Activated CD4-positive, alpha-beta T cell treated with anti-CD3 and anti-CD28 coated beads, Interleukin-2, amount 50 U/mL, for 4 hours (primary cell): Measurements from ENCODE around the gene RPAIN.

Experiments
- DNase-seq, 2 experiments: peaks; one replicate each; pipeline ENCODE4 v3.0.0-alpha.2; 2020

Gene RPAIN

DNA sequence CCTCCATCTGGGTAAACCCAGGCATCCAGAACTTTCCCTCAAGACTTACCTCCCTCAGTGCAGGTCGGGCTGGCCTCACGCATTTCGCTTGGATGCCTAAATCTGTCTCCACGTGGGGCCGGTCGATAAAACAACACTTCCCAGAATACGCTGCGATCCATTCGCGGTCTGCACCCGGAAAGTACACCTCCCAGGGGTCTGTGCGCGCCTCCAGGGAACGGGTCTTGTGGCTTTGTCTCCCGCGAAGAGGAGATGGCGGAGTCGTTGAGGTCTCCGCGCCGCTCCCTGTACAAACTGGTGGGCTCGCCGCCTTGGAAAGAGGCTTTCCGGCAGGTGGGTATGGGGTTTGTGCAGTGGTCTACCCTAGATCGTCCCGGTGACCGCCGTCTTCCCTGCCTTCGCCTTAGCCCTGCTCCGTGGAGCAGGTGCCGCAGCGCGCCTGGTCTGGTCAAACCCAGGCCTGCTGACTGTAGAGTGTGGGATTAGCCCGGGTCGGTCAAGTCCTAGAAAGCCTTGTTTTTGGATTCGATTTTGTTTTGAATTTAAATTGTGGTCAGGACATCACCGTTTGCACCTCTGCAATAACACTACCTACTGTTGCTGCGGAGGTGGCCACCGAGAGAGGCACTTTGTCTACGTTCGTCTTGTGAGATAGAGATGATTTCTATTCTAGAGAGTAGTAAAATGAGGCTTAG lies at the start of gene RPAIN:
Gene RPAIN (plus strand): TSS at position 224 of the 695 bp plus-strand sequence. CDS start 29 bp downstream, at position 253.
- peak; percentile 82 for DNase-seq

DNA sequence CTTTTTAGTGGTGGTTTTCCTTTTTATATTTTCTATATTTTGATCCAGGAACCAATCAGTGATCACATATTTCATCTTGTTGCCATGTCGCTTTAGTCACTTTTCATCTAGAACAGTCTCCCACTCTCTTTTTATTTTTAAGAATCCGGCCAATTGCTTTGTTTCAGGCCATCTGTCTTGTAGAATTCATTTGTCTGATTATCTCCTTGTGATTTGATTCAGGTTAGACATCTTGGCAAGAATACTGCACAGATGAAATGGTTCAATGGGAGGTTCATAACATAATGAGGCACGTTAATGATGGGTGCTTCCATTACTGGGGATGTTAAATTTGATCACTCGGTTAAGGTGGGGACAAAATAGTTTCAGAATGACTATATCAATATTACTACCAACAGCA lies 49.6 kb upstream of the RPAIN start:
- DNase-seq: no peak

DNA sequence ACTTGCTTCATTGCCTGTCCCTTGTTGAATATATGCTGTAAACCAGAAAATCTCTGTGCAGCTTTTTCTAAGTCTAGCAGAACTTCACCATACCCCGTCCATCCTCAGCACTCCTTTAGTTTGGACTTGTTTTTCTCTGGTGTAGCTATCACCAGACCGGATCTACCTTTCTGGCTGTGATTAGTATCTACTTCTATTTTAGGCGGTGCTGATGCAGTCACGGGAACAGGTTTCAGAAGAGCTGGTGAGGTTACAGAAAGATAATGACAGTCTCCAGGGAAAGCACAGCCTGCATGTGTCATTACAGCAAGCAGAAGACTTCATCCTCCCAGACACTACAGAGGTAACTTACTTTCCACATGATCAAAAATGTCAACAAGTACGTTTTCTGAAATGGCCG lies 46.9 kb upstream of the RPAIN start:
- DNase-seq: no peak

DNA sequence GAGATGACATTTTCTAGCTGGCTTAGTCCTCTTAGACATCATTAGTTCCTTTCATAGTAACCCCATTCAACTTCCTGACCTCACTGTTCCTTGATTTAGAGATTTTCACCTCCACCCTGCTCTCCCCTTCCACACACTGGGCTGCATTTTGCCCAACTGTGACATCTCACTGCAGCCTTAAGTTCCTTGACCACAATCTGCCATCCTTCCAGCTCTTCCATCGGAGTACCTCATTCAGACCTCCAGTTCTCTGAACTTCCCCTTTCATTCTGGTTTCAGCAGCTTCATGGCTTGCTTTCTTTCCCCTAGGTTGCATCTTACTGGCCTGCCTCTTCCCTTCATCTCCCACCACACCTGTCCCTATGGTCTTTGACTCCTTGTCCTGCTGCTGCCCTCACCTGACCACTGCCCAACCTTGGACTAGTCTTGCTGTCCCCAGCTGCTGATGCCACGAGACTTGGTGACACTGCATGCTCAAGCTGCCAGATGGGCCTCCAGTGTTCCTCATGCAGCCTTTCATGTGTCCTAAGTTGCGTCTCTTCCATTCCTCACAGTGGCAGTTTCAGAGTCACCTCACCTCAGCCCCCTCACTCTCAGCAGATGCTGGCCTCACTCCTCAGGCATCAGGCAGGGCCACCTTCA lies 41.3 kb upstream of the RPAIN start:
- DNase-seq: no peak

- DNase-seq: no peak
These were observed 40.5 kb upstream of the RPAIN start for GRCh38 chr17:5379351-5380107.

- no peak for DNase-seq
These were observed 39.4 kb upstream of the RPAIN start for GRCh38 chr17:5380491-5381135.

GRCh38 chr17:5381542-5381941 lies 38.4 kb upstream of the RPAIN start:
- no peak for DNase-seq

GRCh38 chr17:5391678-5392077 lies 28.3 kb upstream of the RPAIN start:
- no peak for DNase-seq

DNA sequence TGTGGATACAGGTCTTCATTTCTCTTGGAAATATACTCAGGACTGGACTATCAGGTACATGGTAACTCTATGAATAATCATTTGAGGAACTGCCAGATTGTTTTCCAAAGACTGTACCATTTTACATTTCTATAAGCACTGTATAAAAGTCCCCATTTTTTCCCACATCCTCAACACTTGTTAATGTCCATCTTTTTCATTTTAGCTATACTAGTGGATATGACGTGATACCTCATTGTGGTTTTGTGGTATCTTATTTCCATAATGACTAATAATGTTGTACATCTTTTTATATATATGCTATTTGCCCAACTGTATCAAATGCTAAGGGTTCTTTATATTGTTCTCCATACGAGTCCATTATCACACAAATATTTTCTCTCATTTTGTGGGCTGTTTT lies 23.4 kb upstream of the RPAIN start:
- no peak for DNase-seq

DNA sequence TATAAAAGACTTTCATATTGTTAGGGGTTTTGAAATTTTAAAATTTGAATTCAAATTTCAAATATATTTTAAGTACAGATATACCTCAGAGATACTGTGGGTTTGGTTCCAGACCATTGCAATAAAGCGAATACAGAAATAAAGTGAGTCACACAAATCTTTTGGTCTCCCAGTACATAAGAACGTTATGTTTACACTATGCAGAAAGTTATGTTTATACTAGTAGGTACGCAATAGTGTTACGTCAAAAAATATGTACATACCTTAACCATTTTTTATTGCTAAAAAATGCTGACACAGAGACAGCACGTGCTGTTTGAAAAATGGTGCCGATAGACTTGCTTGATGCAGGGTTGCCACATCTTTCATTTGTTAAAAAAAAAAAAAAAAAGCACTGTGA lies 20.2 kb upstream of the RPAIN start:
- DNase-seq: no peak

DNA sequence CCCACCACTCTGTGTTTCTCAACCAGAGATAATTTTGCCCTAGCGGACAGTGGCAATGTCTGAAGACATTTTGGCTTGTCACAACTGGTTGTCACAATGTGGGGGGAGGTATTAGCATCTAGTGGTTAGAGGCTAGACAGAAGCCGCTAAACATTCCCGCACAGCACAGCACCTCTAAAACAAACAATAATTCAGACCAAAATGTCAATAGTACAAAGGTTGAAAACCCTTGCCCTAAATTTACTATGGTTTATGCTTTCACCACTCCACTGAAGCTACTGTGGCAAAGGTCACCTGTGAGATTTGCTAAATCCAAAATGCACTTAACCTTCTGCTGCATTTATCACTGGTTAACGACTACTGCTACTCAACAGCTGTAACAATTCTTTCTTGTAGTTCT lies 14.6 kb upstream of the RPAIN start:
- DNase-seq: no peak

- no peak for DNase-seq
These were observed 11.8 kb upstream of the RPAIN start for GRCh38 chr17:5408186-5408585.

DNA sequence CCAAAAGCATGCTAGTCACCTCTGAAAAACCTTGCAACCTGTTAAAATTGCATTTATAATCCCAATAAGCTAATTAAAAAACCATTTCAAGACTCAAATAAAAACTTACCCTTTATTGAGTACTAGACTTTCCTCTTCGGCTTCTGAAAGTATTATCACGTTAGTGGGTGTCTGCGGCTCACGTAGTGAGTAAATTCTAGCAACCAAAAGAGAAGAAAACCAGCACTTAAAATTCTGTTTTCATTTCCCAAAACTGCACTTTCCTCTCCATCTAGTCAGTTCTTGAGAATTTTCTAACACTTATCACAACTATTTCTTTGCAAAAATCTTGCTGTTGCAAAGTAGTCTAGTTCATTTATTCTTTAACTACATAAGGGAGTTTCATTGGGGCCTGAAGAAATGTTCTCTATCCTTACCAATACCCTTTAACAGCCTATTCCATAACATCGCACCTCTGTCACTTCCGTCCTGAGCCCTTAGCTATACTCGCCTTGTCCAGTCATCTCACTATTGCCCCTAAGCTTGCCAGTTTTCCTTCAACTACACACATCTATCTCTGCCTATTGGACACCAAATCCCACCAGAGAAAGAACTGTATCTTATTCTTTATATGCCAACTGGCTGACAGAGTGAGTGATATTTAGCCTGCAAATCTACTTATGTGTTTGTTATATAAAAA lies 9.2 kb upstream of the RPAIN start:
- DNase-seq: no peak

DNA sequence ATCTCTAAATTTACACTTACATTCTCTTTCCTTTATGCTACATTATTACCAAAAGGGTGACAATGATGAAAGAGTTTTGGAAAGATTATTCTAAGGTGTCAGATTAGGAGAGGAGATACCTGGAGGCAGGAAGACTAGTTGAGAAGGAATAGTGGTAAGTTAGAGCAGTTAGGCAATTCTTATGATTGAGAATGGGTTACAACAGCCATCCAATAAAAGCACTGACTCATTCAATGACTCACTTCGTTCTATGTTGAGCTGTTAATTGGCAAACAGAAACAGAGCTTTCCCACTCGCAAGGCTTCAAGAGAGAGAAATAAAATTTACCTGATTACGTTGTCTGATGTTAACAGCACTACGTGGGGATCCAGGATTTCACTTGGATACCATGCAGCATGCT lies 6.3 kb upstream of the RPAIN start:
- no peak for DNase-seq

DNA sequence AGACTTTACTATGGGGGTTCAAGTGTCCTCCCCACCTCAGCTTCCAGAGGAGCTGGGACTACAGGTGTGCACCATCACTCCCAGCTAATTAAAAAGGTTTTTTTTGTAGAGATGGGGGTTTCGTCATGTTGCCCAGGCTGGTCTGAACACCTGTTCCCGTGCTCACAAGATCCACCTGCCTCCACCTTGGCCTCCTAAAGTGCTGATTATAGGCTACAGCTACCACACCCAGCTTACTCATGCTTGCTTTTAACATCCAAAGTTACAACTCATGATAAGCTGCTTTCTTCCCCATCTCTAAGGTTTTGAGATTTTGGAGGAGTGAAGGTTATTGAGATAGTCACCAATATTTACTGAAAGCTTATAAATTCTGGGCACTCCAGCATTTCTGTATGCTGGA lies 3.1 kb upstream of the RPAIN start:
- no peak for DNase-seq

DNA sequence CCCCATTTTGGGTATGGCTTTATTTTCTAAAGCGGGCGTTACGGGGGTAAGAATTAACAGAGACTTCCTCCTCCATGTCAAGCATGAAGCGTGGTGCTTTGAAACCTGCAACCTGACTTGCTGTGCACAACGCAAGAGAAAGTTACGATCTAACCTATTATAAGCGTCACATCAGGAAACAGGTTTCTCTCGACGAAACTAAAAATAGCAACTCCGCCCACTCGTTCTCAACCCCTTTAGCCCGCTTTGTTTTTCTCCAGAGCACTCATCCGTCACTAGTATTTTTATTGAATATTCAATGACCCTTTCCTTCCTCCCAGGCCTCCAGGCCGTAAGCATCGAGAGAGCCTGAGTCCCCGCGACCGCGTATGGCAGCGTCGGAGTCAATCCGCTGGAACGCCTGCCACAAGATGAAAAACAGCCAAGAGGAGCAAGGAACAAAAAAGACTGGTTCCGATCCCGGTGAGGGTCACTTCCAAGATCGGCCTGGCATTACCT lies 1.1 kb upstream of the RPAIN start:
- DNase-seq: peak; percentile 48 to 52

GRCh38 chr17:5419356-5419958 lies 525 bp upstream of the RPAIN start, which contains the start of gene NUP88:
Gene NUP88, minus strand, starts transcription at chr17:5419662. Its CDS starts 12 bp downstream, at chr17:5419650.
- DNase-seq: peak; percentile 94 to 95

DNA sequence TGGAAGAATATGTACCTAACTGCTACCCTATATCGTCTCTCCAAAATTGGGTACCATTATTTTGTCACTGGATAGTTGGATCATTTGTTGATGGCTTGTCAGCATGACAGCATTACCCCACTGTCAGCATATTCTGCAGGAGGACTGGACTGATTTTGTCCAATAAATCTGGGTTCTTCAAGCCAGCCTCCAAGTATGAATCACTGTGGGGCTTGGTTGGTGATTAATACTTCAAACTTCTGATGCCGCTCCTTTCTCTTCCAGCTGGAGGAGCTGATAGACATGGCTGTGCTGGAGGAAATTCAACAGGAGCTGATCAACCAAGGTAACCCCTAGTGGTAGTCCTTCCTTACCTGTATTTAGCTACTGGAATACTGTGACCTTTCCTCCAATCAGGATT lies 2.5 kb downstream of the RPAIN start:
- no peak for DNase-seq

GRCh38 chr17:5424909-5425308 lies 4.9 kb downstream of the RPAIN start:
- DNase-seq: no peak

- no peak for DNase-seq
These were observed 5.8 kb downstream of the RPAIN start for GRCh38 chr17:5425826-5426225.

- no peak for DNase-seq
These were observed 9.4 kb downstream of the RPAIN start for GRCh38 chr17:5429191-5429887.
